ENCODE measurements around the gene DIABLO. TPM values are rescaled to one million over a fixed set of nuclear protein-coding genes. Genes with fewer than 3 reads are reported as not detected.

DIABLO gene
- total RNA-seq, 1 experiment from 2014 or later: 69.6 TPM

GRCh38 chr12:122206976-122207375 lies 18.9 kb downstream of the DIABLO start:
- H3K36me3 Mint-ChIP-seq (ENCODE audit: insufficient read depth, unreplicated experiment): peaks cover 65% of the 10 kb centered on the region
- POLR2A ChIA-PET: interaction anchor here (5.1 kb wide), 1 partner anchor 18 kb away, joined by 23 read pairs; the partner anchor contains the start of gene DIABLO

GRCh38 chr12:122206111-122206881 lies 19.6 kb downstream of the DIABLO start:
- H3K9me3 Mint-ChIP-seq (ENCODE audit: unreplicated experiment): no peaks in the 10 kb centered on the region

More at GRCh38 chr12:122206976-122207375, 18.9 kb downstream of the DIABLO start:
- BruUV-seq (replicated peaks): no TSS peak
- Mint-ChIP-seq H3K4me3 (ENCODE audit: unreplicated experiment) (no peak overlapping the region), H3K4me1 (ENCODE audit: insufficient read depth, unreplicated experiment) (peaks cover 6% of the 10 kb centered on the region), H3K27ac (ENCODE audit: low read depth, unreplicated experiment) (no peak overlapping the region), H3K9me3 (ENCODE audit: unreplicated experiment) (no peaks in the 10 kb centered on the region), H3K27me3 (ENCODE audit: insufficient read depth, unreplicated experiment) (no peaks in the 10 kb centered on the region)
- intact Hi-C loops (cut with micrococcal nuclease): no loop called here
- TF ChIP-seq CTCF (IDR thresholded peaks at IDR 0.05; ENCODE audit: unreplicated experiment): no peak
- CTCF ChIA-PET: interaction anchor here (0.6 kb wide), 1 partner anchor 138 kb away, joined by 3 read pairs; no protein-coding TSS in a partner anchor
- no peak for DNase-seq (ENCODE audit: unreplicated experiment)

GRCh38 chr12:122205053-122205925 lies 20.6 kb downstream of the DIABLO start:
- POLR2A ChIA-PET: interaction anchor here (0.7 to 5.1 kb wide), 4 partner anchors 10 to 19 kb away, joined by 4 to 23 read pairs (median 4); partner anchors contain the start of gene DIABLO
- TF ChIP-seq CTCF (IDR thresholded peaks at IDR 0.05; ENCODE audit: unreplicated experiment): no peak
- H3K27ac Mint-ChIP-seq (ENCODE audit: low read depth, unreplicated experiment): no peak overlapping the region
- no peak for DNase-seq (ENCODE audit: unreplicated experiment)
- CTCF ChIA-PET: interaction anchor here (0.6 to 1.2 kb wide), 2 partner anchors 10 to 700 kb away, joined by 3 to 4 read pairs; no protein-coding TSS in a partner anchor
- H3K27me3 Mint-ChIP-seq (ENCODE audit: insufficient read depth, unreplicated experiment): no peaks in the 10 kb centered on the region
- peak overlapping the region; percentile 59 for H3K4me3 Mint-ChIP-seq (ENCODE audit: unreplicated experiment)
- BruUV-seq (replicated peaks): no TSS peak
- intact Hi-C loops (cut with micrococcal nuclease): no loop called here
- H3K36me3 Mint-ChIP-seq (ENCODE audit: insufficient read depth, unreplicated experiment): peaks cover 48% of the 10 kb centered on the region
- peaks cover 6% of the 10 kb centered on the region for H3K4me1 Mint-ChIP-seq (ENCODE audit: insufficient read depth, unreplicated experiment)
- H3K9me3 Mint-ChIP-seq (ENCODE audit: unreplicated experiment): no peaks in the 10 kb centered on the region

More at GRCh38 chr12:122206111-122206881, 19.6 kb downstream of the DIABLO start:
- TF ChIP-seq CTCF (IDR thresholded peaks at IDR 0.05; ENCODE audit: unreplicated experiment): no peak
- DNase-seq (ENCODE audit: unreplicated experiment): no peak
- peaks cover 58% of the 10 kb centered on the region for H3K36me3 Mint-ChIP-seq (ENCODE audit: insufficient read depth, unreplicated experiment)
- H3K27ac Mint-ChIP-seq (ENCODE audit: low read depth, unreplicated experiment): no peak overlapping the region
- ChIA-PET POLR2A (interaction anchor here (0.6 to 5.1 kb wide), 5 partner anchors 9 to 795 kb away, joined by 3 to 23 read pairs (median 4); partner anchors contain the start of gene DIABLO), CTCF (no interaction called here)
- no peaks in the 10 kb centered on the region for H3K27me3 Mint-ChIP-seq (ENCODE audit: insufficient read depth, unreplicated experiment)
- no peak overlapping the region for H3K4me3 Mint-ChIP-seq (ENCODE audit: unreplicated experiment)
- H3K4me1 Mint-ChIP-seq (ENCODE audit: insufficient read depth, unreplicated experiment): peaks cover 6% of the 10 kb centered on the region
- BruUV-seq (replicated peaks): no TSS peak
- intact Hi-C loops (cut with micrococcal nuclease): no loop called here

All from MCF 10A (cell line).